Subcutaneous adipose tissue (tissue), 4 donors: ENCODE measurements around the gene JAG2. TPM values are rescaled to one million over a fixed set of nuclear protein-coding genes. Genes with fewer than 3 reads are reported as not detected.

Source experiments
- small RNA-seq: library from RNA; depleted of rRNA; stranded (forward); fragments of <200 nt; gene quantifications from one replicate; pipeline ENCODE3, GENCODE V24; 2016
- total RNA-seq, 4 donors: library from RNA; depleted of rRNA; stranded (reverse); fragments of >200 nt; gene quantifications; one replicate each; pipeline ENCODE4 v1.1.0, GENCODE V29; 2016
- TF ChIP-seq, protein P1 (sequence below): fragments of 450-650 bp; IDR thresholded peaks from one replicate; pipeline ENCODE4 v1.5.1; 2016; ENCODE audit warnings: low read depth, mild to moderate bottlenecking, control low read depth, antibody characterized with exemption, moderate library complexity

JAG2 gene
- total RNA-seq, 4 donors from 2014 or later = 2.5 to 16.2 (median 4.9) TPM

DNA sequence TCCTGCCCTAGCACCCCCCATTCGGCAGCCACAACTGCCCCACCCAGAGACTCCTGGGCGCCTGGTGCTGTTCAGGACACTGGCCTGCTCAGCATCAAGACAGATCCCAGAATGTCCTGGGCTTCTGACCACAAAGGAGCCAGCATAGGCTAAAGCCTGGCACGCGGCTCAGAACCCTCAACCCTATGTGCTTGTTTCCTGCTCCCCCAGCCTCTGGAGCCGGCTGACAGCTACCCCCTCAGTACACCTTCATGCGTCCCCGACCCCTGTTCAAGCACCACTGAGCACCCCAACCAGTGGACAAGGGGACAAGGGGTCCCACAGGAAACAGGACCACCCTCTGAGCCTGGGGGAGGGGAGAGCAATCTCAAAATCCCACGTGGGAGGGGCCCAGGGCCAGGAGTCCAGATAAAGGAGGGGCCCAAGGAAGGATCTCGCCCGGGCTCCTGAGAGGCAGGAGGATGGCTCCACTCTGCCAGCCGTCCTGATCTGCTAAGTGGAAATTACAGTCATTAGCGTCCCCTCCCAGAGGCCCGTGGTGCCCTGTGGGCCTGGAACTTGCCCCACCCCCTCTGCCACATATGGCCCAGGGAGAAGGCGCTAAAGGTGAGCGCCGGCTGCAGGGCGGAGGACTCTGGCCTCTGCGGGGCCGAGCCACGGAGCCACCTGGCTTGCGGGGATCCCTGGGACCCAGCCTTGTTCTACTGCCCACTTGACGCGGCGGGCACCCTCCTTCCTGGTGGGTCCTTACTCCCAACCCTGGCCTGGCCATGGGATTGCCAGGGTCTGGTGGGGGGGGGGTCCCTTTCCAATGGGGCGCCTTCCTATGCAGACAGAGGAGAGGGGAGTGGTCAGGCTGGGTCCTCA lies 76.2 kb downstream of the JAG2 start:
- TF ChIP-seq, protein P1, sequence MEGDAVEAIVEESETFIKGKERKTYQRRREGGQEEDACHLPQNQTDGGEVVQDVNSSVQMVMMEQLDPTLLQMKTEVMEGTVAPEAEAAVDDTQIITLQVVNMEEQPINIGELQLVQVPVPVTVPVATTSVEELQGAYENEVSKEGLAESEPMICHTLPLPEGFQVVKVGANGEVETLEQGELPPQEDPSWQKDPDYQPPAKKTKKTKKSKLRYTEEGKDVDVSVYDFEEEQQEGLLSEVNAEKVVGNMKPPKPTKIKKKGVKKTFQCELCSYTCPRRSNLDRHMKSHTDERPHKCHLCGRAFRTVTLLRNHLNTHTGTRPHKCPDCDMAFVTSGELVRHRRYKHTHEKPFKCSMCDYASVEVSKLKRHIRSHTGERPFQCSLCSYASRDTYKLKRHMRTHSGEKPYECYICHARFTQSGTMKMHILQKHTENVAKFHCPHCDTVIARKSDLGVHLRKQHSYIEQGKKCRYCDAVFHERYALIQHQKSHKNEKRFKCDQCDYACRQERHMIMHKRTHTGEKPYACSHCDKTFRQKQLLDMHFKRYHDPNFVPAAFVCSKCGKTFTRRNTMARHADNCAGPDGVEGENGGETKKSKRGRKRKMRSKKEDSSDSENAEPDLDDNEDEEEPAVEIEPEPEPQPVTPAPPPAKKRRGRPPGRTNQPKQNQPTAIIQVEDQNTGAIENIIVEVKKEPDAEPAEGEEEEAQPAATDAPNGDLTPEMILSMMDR = no peak

GRCh38 chr14:105091517-105092170 lies 76.9 kb downstream of the JAG2 start:
- TF ChIP-seq, protein P1 = no peak

- TF ChIP-seq, protein P1 = no peak
Observed at GRCh38 chr14:105091054-105091516, 77.5 kb downstream of the JAG2 start.

Small RNA genes within 50 kb of the gene (small RNA-seq; reads per million reads assigned to genes)
- gene AL512356.2 (not detected), gene MIR6765 (not detected)

Other genes starting within 250 kb of the JAG2 start
- 1 to 10 TPM in 1 of 4 donors, under 1 TPM in 1, not detected in 2; under 0.01 to 1.3 TPM for gene PLD4, start 243.9 kb downstream of the JAG2 start, total RNA-seq
- gene AHNAK2, start 190.4 kb downstream of the JAG2 start, total RNA-seq = 10 to 100 TPM; 36.9 to 77.5 (median 43.9) TPM
- gene CLBA1, start 183.0 kb downstream of the JAG2 start, total RNA-seq = 1 to 10 TPM; 1.4 to 7.9 (median 3.6) TPM
- gene CDCA4, start 147.7 kb downstream of the JAG2 start, total RNA-seq = 1 to 10 TPM; 4.0 to 6.6 (median 6.3) TPM
- gene GPR132, start 103.3 kb downstream of the JAG2 start, total RNA-seq = 1 to 10 TPM; 1.3 to 5.5 (median 3.3) TPM
- gene NUDT14, start 12.5 kb upstream of the JAG2 start, total RNA-seq = 10 to 100 TPM in 2 of 4 donors, 1 to 10 TPM in 2; 8.0 to 20.2 (median 13.2) TPM
- 100 to 1,000 TPM in 2 of 4 donors, 10 to 100 TPM in 2; 55.4 to 229 (median 79.0) TPM for gene BTBD6, start 79.8 kb upstream of the JAG2 start, total RNA-seq
- 10 to 100 TPM; 19.7 to 76.1 (median 22.5) TPM for gene BRF1, start 132.2 kb upstream of the JAG2 start, total RNA-seq
- 100 to 1,000 TPM in 1 of 4 donors, 10 to 100 TPM in 3; 37.2 to 124 (median 57.8) TPM for gene PACS2, start 146.0 kb upstream of the JAG2 start, total RNA-seq
- 1 to 10 TPM in 1 of 4 donors, not detected in 3; 1.3 TPM for gene TEX22, start 229.8 kb upstream of the JAG2 start, total RNA-seq